Measurements from ENCODE around the gene MGMT. TPM values are rescaled to one million over a fixed set of nuclear protein-coding genes. Genes with fewer than 3 reads are reported as not detected.

The MGMT gene
- total RNA-seq, 4 donors from 2014 or later, result 10.9 to 37.7 (median 16.0) TPM

DNA sequence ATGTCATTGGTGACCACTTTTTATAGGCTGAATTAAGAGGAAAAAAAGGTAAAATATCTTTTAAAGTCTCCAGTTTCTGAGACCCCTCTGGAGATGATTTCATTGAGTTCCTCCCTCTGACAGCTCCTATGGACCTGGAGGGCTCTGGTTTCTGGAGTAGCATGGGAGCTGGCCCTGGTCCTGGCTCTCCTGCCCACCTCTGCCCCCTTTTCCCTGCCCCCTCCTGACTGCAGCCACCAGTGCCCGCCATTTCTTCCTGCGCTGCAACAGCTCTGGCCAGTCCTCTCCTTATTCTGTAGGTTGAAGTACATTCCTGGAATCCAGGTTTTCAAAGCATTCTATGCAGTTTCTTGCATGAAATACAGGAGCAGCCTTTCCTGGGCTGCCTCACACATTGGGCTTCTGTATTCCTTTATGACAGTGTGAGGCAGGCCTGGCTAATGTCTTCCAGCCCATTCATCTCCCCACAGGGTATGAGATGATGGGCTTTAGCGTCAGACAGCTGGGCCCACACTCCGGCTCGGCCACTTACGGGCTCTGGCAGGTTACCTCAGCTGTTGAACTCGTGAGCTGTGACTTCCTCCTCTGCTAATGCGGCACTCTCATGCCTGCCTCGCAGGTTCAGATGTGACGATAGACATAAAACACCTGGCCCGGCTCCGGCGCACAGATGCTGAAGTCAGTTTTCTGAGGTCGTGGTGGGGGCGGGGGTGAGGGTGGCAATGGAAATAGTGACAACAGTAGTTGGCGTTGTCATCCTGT, 101.7 kb downstream of the MGMT start:
- H3K4me1 ChIP-seq, result no peaks in the 10 kb centered on the region
- no peaks in the 10 kb centered on the region for H3K27me3 ChIP-seq
- TF ChIP-seq, protein P1, sequence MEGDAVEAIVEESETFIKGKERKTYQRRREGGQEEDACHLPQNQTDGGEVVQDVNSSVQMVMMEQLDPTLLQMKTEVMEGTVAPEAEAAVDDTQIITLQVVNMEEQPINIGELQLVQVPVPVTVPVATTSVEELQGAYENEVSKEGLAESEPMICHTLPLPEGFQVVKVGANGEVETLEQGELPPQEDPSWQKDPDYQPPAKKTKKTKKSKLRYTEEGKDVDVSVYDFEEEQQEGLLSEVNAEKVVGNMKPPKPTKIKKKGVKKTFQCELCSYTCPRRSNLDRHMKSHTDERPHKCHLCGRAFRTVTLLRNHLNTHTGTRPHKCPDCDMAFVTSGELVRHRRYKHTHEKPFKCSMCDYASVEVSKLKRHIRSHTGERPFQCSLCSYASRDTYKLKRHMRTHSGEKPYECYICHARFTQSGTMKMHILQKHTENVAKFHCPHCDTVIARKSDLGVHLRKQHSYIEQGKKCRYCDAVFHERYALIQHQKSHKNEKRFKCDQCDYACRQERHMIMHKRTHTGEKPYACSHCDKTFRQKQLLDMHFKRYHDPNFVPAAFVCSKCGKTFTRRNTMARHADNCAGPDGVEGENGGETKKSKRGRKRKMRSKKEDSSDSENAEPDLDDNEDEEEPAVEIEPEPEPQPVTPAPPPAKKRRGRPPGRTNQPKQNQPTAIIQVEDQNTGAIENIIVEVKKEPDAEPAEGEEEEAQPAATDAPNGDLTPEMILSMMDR (IDR thresholded peaks at IDR 0.05), result no peak
- TF ChIP-seq POLR2A (IDR thresholded peaks at IDR 0.05), result no peak
- H3K27ac ChIP-seq, result no peak overlapping the region
- intact Hi-C loops (cut with DNase I; ENCODE audit: low total_unique reads), result no loop called here
- no peak for DNase-seq
- H3K4me3 ChIP-seq, result no peak overlapping the region
- H3K9me3 ChIP-seq, result no peaks in the 10 kb centered on the region
- no peaks in the 10 kb centered on the region for H3K36me3 ChIP-seq

DNA sequence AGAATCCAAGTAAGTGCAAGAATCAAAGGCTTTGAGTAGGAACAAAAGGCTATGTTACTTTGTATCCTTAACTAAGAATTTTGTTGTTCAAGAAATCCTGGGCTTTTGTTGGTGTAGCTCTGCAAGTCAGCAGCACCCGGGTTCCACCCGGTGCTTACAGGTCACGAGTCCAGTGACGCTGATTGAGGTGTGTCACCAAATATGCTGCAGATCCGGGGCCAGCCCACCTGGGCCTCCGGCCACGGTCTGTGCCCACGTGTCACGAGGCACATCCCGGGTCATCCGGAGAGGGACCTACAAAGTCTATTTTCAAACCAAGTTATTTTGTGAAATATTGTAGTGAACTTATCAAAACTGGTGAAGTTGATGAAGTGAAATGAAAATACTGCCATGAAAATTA, 103.1 kb downstream of the MGMT start:
- intact Hi-C loops (cut with DNase I; ENCODE audit: low total_unique reads), result no loop called here
- Histone ChIP-seq H3K9me3 (no peaks in the 10 kb centered on the region), H3K27me3 (no peaks in the 10 kb centered on the region), H3K4me3 (no peak overlapping the region), H3K27ac (no peak overlapping the region), H3K4me1 (no peaks in the 10 kb centered on the region), H3K36me3 (no peaks in the 10 kb centered on the region)
- TF ChIP-seq, protein P1 (IDR thresholded peaks at IDR 0.05), result no peak
- TF ChIP-seq POLR2A (IDR thresholded peaks at IDR 0.05), result no peak
- DNase-seq, result no peak

DNA sequence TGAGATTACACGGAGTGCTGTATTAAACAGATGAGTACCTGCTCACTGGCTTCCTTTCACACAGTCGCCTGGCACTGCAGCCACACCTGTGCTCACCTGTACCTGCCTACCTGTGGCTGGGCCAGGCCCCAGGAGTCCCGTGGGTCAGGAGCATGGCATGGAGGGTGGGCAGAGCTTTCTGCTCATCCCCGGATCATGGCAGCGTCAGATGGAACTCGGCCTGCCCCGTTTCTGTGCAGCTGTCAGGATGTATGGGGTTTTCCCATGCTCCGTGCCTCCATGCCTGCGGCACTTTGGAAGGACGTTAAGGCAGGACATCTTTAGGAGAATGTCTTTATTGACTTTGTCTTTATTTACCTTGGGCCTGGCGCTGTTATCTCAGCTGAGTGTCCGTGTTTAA, 112.2 kb downstream of the MGMT start:
- H3K27me3 ChIP-seq, result no peaks in the 10 kb centered on the region
- no peak overlapping the region for H3K4me3 ChIP-seq
- intact Hi-C loops (cut with DNase I; ENCODE audit: low total_unique reads), result no loop called here
- no peaks in the 10 kb centered on the region for H3K4me1 ChIP-seq
- H3K36me3 ChIP-seq, result no peaks in the 10 kb centered on the region
- H3K27ac ChIP-seq, result no peak overlapping the region
- no peak for DNase-seq
- no peaks in the 10 kb centered on the region for H3K9me3 ChIP-seq
- no peak for TF ChIP-seq POLR2A (IDR thresholded peaks at IDR 0.05)
- TF ChIP-seq, protein P1 (IDR thresholded peaks at IDR 0.05), result no peak

DNA sequence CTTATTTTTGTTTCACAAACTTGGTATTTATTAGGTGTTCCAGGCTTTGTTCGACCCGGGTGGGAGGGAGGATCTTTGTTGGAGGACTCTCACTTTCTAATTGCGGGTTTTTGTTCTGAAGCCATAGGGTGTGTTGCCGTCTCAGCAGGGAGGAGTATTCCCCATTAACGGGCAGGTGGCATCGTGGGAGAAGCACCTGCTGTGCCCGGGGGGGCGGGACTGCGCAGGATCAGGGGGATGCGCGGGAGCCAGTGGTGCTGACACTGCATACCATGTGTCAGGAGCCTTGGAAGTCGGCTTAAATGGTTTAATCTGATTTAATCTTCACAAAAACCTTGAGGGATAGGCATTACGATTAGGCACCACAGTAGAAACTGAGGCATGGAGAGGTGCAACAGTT, 113.0 kb downstream of the MGMT start:
- Histone ChIP-seq H3K9me3 (no peaks in the 10 kb centered on the region), H3K4me1 (no peaks in the 10 kb centered on the region), H3K27ac (no peak overlapping the region), H3K27me3 (no peaks in the 10 kb centered on the region), H3K4me3 (no peak overlapping the region), H3K36me3 (no peaks in the 10 kb centered on the region)
- intact Hi-C loops (cut with DNase I; ENCODE audit: low total_unique reads), result no loop called here
- no peak for TF ChIP-seq POLR2A (IDR thresholded peaks at IDR 0.05)
- TF ChIP-seq, protein P1 (IDR thresholded peaks at IDR 0.05), result no peak
- no peak for DNase-seq

DNA sequence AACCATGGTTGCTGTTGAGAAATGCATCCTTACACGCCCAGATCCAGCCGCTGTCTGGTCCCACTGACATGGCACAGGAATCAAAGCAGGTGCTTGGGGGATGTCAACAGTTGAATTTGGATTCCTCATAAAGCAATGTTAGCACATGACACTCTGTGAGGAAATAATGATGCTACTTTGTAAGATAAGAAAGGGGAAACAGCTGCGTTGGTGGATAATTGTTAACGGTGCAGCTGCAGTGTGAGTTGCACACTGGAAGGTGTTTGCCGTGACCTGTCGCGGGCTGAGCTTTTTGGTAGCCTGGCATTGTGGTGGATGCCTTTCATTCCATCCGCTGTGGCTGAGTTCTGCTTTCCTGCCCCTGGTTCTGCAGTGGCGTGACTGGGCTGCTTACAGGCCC, 113.9 kb downstream of the MGMT start:
- Histone ChIP-seq H3K27me3 (no peaks in the 10 kb centered on the region), H3K27ac (no peak overlapping the region), H3K9me3 (no peaks in the 10 kb centered on the region), H3K4me1 (no peaks in the 10 kb centered on the region), H3K4me3 (no peak overlapping the region), H3K36me3 (no peaks in the 10 kb centered on the region)
- intact Hi-C loops (cut with DNase I; ENCODE audit: low total_unique reads), result no loop called here
- no peak for DNase-seq
- TF ChIP-seq, protein P1 (IDR thresholded peaks at IDR 0.05), result no peak
- TF ChIP-seq POLR2A (IDR thresholded peaks at IDR 0.05), result no peak
